HG03139 (cell line): ENCODE measurements around the gene LRFN2.

ENCODE experiments used
- ATAC-seq: cut with Tn5 transposase; IDR thresholded peaks from one replicate; pipeline ENCODE4 v1.9.1; 2021; ENCODE audit not compliant: unreplicated experiment

The LRFN2 gene

GRCh38 chr6:40479706-40480105 lies 107.5 kb downstream of the LRFN2 start:
- no peak for ATAC-seq

- ATAC-seq = no peak
These were observed 109.7 kb downstream of the LRFN2 start for GRCh38 chr6:40477246-40478126.

GRCh38 chr6:40476673-40477072 lies 110.5 kb downstream of the LRFN2 start:
- ATAC-seq = no peak

GRCh38 chr6:40474937-40475336 lies 112.2 kb downstream of the LRFN2 start:
- no peak for ATAC-seq

- ATAC-seq = no peak
These were observed 114.1 kb downstream of the LRFN2 start for GRCh38 chr6:40473026-40473425.

GRCh38 chr6:40472353-40472752 lies 114.8 kb downstream of the LRFN2 start:
- no peak for ATAC-seq

GRCh38 chr6:40471243-40471642 lies 115.9 kb downstream of the LRFN2 start:
- ATAC-seq = no peak

GRCh38 chr6:40469323-40469722 lies 117.8 kb downstream of the LRFN2 start:
- ATAC-seq = no peak

GRCh38 chr6:40466986-40467539 lies 120.1 kb downstream of the LRFN2 start:
- ATAC-seq = no peak

- ATAC-seq = no peak
These were observed 125.5 kb downstream of the LRFN2 start for GRCh38 chr6:40461643-40462042.

GRCh38 chr6:40460380-40460779 lies 126.8 kb downstream of the LRFN2 start:
- no peak for ATAC-seq

GRCh38 chr6:40457261-40457660 lies 129.9 kb downstream of the LRFN2 start:
- no peak for ATAC-seq

GRCh38 chr6:40456390-40457013 lies 130.7 kb downstream of the LRFN2 start:
- ATAC-seq = no peak

- no peak for ATAC-seq
These were observed 131.3 kb downstream of the LRFN2 start for GRCh38 chr6:40455686-40456389.

GRCh38 chr6:40450483-40450882 lies 136.7 kb downstream of the LRFN2 start:
- no peak for ATAC-seq

- no peak for ATAC-seq
These were observed 142.4 kb downstream of the LRFN2 start for GRCh38 chr6:40444811-40445210.

- no peak for ATAC-seq
These were observed 142.9 kb downstream of the LRFN2 start for GRCh38 chr6:40444312-40444711.

GRCh38 chr6:40443842-40444241 lies 143.3 kb downstream of the LRFN2 start:
- no peak for ATAC-seq

GRCh38 chr6:40442591-40442990 lies 144.6 kb downstream of the LRFN2 start:
- no peak for ATAC-seq

GRCh38 chr6:40441150-40441549 lies 146.0 kb downstream of the LRFN2 start:
- no peak for ATAC-seq

GRCh38 chr6:40440053-40440452 lies 147.1 kb downstream of the LRFN2 start:
- ATAC-seq = no peak
